NCI-H345 (cell line): Measurements from ENCODE around the gene KIF4A.
"Not testable (repeated sequence)": the region's sequence is repeated elsewhere in the genome, so short reads cannot be mapped to it uniquely, and the experiment has no call there.

Experiments
- DNase-seq: peaks from one replicate; lab custom pipeline; 2025; lab: John Stamatoyannopoulos, UW

KIF4A gene

DNA sequence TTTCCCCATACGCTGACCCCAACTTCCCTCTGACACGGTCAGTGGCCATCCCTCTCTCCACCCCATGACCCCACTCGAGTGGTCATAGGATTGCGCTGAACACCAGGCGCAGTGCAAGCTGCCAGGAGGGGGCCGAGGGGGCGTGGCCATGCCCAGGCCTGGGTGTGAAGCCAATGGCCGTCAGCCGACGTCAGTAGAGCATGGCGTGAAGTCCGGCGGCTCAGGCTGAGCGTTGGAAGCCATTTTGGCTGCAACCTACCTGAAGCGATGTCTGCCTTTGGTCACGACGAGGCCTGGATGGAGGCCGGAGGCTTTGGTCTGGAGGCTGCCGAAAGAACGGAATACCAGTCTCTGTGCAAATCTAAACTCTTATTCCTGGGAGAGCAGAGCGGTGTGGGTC is 8.0 kb upstream of the KIF4A start, which contains the start of gene RAB41:
RAB41 (plus strand) TSS at position 222 of the 400 bp plus-strand sequence; CDS start at position 268, 46 bp downstream.
- DNase-seq: no peak

DNA sequence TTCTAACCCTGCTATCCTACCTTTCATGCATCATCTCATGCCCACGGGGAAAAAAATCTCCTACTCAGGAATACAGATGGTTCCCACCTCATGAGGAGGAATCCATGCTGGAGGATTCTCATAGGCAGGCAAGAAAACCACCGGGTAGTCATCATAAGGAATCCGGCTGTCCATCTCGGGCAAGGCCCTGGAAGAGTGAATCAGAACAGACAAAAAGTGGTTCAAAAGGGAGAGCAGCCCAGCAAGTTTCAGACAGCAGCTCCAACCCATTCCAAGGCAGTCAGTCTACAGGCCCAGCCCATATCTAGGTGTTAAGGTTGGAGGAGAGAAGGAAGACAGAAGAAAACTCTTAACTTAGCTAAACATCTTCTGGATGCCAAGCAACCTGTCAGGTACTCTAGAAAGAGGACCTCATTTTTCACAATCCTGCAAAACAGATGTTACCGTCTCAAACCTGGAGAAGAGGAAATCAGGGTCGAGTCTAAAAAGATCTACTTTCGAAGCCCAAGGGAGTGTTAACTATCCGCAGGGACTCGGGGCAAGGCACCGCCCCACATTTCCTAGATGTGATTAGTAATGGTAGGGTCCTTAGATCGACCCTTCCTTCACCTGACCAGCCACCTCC is 624 bp upstream of the KIF4A start:
- no peak for DNase-seq

- DNase-seq: no peak
Observed at GRCh38 chrX:70292788-70293187, 2.9 kb downstream of the KIF4A start.

GRCh38 chrX:70293621-70294020 is 3.7 kb downstream of the KIF4A start:
- no peak for DNase-seq

DNA sequence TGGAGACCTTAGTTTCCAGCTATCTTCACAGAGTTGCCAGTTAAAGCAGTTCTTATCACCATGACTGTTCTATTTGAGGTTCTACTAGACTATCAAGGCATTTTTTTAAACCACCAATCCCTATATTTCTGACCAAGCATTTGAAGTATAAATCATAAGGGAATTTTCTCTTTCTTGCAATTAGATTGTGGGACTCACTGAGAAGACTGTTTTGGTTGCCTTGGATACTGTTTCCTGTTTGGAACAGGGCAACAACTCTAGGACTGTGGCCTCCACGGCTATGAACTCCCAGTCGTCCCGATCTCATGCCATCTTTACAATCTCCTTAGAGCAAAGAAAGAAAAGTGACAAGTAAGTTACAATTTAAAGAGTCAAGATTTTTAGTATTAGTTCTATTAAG is 11.8 kb downstream of the KIF4A start:
- DNase-seq: no peak

DNA sequence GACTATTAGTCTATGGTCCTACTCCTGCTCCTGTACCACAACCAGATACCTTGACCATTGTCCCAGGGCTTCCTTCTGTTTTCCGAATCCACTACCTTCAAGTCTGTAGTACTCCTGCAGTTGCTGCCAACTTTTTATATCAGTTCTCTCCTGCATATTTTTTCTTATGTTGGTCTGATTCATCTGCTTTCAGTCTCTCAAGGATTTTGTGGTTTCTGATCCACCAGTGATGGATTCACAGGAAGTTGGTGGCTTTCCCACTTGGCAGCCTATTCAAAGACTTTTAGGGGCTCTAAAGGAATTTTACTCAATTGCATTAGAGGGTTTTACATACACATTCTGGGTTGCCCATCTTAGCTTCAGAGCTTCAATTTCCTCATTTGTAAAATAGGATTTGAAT is 23.6 kb downstream of the KIF4A start:
- no peak for DNase-seq

GRCh38 chrX:70322784-70323183 is 32.9 kb downstream of the KIF4A start:
- no peak for DNase-seq

- not testable (repeated sequence) for DNase-seq
Observed at GRCh38 chrX:70323628-70324027, 33.7 kb downstream of the KIF4A start.

- DNase-seq: no peak
Observed at GRCh38 chrX:70324326-70324725, 34.4 kb downstream of the KIF4A start.

GRCh38 chrX:70331161-70331560 is 41.3 kb downstream of the KIF4A start:
- DNase-seq: no peak

DNA sequence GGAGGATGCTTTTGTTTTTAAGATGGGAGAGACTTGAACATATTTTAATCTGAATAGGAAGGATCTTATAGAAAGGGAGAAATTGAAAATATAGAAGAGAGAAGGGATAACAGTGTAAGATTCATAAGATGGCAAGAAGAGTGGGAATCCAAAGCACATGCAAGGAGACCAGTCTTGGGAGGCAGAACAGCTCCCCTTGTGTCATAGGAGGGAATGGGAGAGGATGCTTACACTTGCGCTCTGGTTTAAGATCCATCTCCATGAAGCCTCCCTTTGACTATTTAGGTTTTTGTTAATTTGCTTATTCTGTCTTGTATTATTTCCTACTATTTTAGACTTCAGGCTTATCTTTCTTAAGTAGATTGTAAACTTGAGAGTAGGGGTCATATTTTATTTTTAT is 42.7 kb downstream of the KIF4A start:
- no peak for DNase-seq

DNA sequence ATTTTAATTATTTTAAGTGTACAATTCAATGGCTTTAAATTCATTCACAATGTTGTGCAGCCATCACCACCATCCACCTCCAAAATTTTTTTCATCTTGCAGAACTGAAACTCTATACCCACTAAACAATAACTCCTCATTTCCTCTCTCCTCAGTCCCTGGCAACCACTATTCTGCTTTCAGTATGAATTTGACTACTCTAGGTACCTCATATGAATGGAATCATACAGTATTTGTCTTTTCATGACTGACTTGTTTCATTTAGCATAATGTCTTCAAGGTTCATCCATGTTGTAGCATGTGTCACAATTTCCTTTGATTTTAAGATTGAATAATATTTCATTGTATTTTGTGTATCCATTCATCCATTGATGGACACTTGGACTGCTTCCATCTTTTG is 46.9 kb downstream of the KIF4A start:
- no peak for DNase-seq

DNA sequence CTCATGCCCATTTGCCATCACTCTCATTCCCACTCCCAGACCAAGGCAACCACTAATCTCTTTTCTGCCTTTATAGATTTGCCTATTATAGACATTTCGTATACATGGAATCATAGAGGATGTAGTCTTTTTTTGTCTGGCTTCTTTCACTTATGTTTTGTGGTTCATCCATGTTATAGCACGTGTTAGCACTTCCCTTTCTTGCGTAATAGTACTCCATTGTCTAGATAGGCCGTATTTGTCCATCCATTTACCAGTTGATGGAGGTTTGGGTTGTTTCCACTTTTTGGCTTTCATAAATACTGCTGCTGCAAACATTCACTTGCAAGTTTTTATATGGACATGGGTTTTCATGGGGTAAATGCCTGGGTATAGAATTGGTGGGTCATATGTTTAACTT is 48.4 kb downstream of the KIF4A start:
- DNase-seq: no peak

GRCh38 chrX:70343435-70343834 is 53.5 kb downstream of the KIF4A start:
- no peak for DNase-seq

DNA sequence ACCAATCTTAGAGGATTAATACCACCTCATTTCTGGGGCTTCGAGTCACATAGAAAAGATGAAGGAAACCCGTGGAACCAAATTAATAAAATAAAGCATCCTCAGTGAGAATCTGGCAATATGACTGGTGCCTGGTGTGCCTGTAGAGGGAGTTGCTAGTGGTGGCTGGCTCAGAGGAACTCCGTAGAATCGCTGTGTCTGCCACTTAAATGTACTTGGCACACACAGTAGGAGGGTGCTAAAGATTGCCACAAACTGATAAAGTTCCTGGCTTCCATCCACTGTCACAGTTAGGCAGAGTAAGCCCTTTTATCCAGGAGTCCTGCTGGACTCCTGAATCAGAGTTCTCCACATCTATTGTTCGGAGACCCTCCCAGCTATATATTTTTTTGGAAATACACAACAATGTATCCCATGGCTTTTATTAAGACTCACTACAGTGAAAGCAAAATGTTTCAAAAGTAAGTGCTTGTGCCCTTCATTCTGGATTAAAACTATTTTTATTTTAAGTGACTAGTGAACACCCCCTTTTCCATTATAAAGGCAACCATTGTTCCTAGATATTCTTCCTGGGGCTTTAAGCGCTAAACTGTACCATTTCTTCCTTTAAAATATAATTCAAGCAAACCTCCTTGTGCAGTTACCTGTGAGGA is 56.6 kb downstream of the KIF4A start:
- no peak for DNase-seq

DNA sequence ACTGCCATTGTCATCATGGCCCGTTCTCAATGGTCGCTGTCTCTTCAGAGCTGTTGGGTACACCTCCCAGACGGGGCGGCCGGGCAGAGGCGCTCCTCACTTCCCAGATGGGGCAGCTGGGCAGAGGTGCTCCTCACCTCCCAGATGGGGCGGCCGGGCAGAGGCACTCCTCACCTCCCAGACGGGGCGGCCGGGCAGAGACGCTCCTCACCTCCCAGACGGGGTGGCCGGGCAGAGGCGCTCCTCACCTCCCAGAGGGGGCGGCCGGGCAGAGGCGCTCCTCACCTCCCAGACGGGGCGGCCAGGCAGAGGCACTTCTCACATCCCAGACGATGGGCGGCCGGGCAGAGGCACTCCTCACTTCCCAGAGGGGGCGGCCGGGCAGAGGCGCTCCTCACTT is 58.9 kb downstream of the KIF4A start:
- not testable (repeated sequence) for DNase-seq

GRCh38 chrX:70349367-70350125 is 59.6 kb downstream of the KIF4A start:
- DNase-seq: not testable (repeated sequence)

DNA sequence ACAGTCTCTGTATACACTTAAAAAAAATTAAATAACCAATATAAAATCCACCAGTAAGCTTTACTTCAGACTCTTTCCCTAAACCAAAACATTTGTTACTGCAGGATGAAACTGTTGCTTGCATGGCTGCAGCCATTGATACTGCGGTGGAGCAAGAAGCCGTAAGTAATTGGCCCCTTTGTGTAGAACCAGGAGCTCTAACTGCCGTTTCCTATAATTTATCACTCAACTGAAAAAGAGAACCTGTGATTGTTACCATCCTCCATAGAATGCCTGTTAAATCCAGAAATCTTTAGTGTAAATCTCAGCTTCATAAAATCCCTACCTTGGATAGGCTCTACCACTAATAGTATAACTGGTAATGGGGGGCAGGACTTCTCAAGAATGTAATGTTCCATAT is 62.6 kb downstream of the KIF4A start:
- no peak for DNase-seq

DNA sequence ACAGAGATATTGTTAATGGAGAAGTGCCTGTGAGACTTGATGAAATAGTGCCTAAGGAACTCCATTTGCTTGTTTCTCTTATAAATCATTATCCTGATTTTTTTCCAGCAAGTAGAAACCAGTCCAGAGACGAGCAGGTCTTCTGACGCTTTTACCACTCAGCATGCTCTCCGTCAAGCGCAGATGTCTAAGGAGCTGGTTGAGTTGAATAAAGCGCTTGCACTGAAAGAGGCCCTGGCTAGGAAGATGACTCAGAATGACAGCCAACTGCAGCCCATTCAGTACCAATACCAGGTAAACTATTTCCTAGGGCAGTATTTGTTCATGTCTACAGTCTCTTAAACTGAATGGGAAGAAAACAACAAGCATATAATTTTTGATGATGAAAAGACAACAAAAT is 63.6 kb downstream of the KIF4A start:
- no peak for DNase-seq

DNA sequence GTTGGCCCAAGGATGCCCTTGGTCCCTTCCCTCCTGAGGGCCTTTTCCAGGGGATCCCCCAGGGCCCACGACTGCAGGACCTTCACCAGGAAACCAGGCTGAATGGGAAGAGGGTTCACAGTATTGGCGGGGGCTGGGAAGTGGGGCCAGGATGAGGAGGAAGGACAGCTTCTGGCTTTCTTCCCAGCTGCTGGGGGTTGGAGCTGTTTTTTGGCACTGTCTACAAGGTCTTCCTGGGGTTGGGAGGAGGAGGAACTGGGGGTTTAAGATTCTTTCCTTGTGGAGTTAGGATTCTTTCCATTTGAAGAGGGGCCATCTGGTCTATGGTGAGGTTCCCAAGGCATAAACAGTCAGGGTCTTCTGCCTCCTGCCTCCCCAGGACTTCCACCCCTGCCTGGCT is 64.8 kb downstream of the KIF4A start:
- no peak for DNase-seq

GRCh38 chrX:70359458-70359857 is 69.6 kb downstream of the KIF4A start:
- DNase-seq: no peak

DNA sequence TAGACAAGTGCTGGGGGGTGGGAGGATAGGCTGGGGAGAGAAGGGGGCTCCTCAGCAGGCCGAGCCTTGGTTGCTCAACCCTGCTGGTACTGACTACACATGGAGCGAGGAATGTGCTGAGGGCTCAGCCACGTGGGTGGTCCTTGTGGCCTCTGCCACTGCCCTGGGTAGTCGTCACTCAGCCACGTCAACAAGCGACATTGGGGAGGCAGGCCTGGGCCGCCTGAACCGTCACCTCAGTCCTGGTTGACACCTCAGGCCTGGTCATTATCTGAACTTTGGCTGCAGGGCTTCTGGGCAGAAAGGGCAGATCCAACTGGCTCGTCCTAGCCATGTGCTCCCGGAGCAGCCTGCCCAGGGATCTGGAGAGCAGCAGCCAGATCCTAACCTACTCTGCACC is 70.5 kb downstream of the KIF4A start:
- no peak for DNase-seq

DNA sequence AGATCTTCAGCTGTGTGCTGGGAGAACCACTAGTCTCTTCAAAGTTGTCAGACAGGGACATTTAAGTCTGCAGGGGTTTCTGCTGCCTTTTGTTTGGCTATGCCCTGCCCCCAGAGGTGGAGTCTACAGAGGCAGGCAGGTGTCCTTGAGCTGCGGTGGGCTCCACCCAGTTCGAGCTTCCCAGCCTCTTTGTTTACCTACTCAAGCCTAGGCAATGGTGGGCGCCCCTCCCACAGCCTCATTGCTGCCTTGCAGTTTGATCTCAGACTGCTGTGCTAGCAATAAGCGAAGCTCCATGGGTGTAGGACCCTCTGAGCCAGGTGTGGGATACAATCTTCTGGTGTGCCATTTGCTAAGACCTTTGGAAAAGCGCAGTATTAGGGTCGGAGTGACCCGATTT is 78.8 kb downstream of the KIF4A start:
- not testable (repeated sequence) for DNase-seq
